HCT116 (cell line): ENCODE data around the gene LCOR. TPM values are rescaled to one million over a fixed set of nuclear protein-coding genes. Genes with fewer than 3 reads are reported as not detected.

Source experiments
- ATAC-seq: fragments of 200-7000 bp; cut with Tn5 transposase; 2 replicates; pipeline ENCODE4 v1.9.1; 2020; ENCODE audit warnings: mild to moderate bottlenecking, moderate library complexity
- BruUV-seq: library from RNA; stranded (reverse); fragments of 400-500 nt; replicated peaks from 2 replicates; lab custom pipeline; 2021; lab: Mats Ljungman, UMichigan
- CTCF ChIA-PET: fragments of 300-600 bp; sonication (Branson Sonifier 250); formaldehyde crosslinking; loops from one replicate; lab custom pipeline; 2021; ENCODE audit warnings: antibody characterized with exemption; lab: Charles Lee
- POLR2A ChIA-PET: fragments of 300-600, 350-600 bp; sonication (Branson Sonifier 250); formaldehyde crosslinking; loops from one replicate; lab custom pipeline; 2021; ENCODE audit warnings: antibody characterized with exemption; lab: Charles Lee
- RAD21 ChIA-PET, 2 experiments: fragments of 300-600 bp; sonication (Branson Sonifier 250); formaldehyde crosslinking; loops; one replicate each; lab custom pipeline; 2023; ENCODE audit warnings: low total read pairs in 2 of 2; ENCODE audit not compliant: uncharacterized antibody in 2 of 2, unreplicated experiment in 2 of 2, low non-redundant PET in 1 of 2; lab: Charles Lee
- DNase-seq: peaks from one replicate; pipeline ENCODE4 v3.0.0-alpha.2; 2010; ENCODE audit warnings: low read depth, low spot score
- H2AFZ ChIP-seq: fragments of 200-600 bp; shearing (Covaris generic), sonication (generic); 2 replicates; pipeline ENCODE4 v1.6.1; 2017; ENCODE audit warnings: low read depth, mixed run types, mixed read lengths, antibody characterized with exemption, low read length; ENCODE audit not compliant: poor library complexity, severe bottlenecking
- H3K27ac ChIP-seq: 2 replicates; pipeline ENCODE4 v1.5.1; 2012; ENCODE audit warnings: low read depth, low read length
- H3K27me3 ChIP-seq: fragments of 200-600 bp; sonication (generic); 2 replicates; pipeline ENCODE4 v1.6.1; 2016; ENCODE audit warnings: mixed run types, low read length, mixed read lengths; ENCODE audit not compliant: insufficient read depth
- H3K36me3 ChIP-seq, 2 experiments: fragments of 200-500 bp in 1 of 2; fragments of 200-600 bp in 1 of 2; sonication (Bioruptor generic) in 1 of 2; sonication (generic) in 1 of 2; 2 replicates each; pipeline versions ENCODE4 v1.5.1 to v1.6.1; 2014 to 2016; ENCODE audit warnings: low read length in 2 of 2, inconsistent platforms in 1 of 2, mixed read lengths in 1 of 2, mixed run types in 1 of 2; ENCODE audit not compliant: insufficient read depth in 2 of 2, control insufficient read depth in 1 of 2
- H3K4me1 ChIP-seq, 2 experiments: fragments of 200-600 bp in 1 of 2; sonication (generic) in 1 of 2; 2 replicates each; pipeline versions ENCODE4 v1.5.1 to v1.6.1; 2012 to 2017; ENCODE audit warnings: low read length in 2 of 2, inconsistent platforms in 1 of 2, mild to moderate bottlenecking in 1 of 2, mixed read lengths in 1 of 2, mixed run types in 1 of 2, moderate library complexity in 1 of 2; ENCODE audit not compliant: insufficient read depth in 2 of 2, control insufficient read depth in 1 of 2
- H3K4me2 ChIP-seq: fragments of 200-600 bp; sonication (generic); 2 replicates; pipeline ENCODE4 v1.6.1; 2017; ENCODE audit warnings: mixed run types, low read length, mixed read lengths
- H3K4me3 ChIP-seq, 2 experiments: fragments of 200-600 bp in 1 of 2; sonication (generic) in 1 of 2; replicated peaks in 1 of 2; 2 replicates each; pipeline ENCODE4 v1.5.1; 2011 to 2016; ENCODE audit warnings: low read length in 2 of 2, control low read depth in 1 of 2, low read depth in 1 of 2, mild to moderate bottlenecking in 1 of 2, mixed read lengths in 1 of 2, mixed run types in 1 of 2
- H3K79me2 ChIP-seq: fragments of 200-600 bp; sonication (generic); 2 replicates; pipeline ENCODE4 v1.6.1; 2017; ENCODE audit warnings: mild to moderate bottlenecking, mixed run types, low read length, moderate library complexity, mixed read lengths; ENCODE audit not compliant: insufficient read depth
- H3K9ac ChIP-seq: fragments of 200-600 bp; sonication (generic); 2 replicates; pipeline ENCODE4 v1.6.1; 2016; ENCODE audit warnings: low read length, mixed read lengths
- H3K9me2 ChIP-seq: fragments of 200-600 bp; sonication (generic), shearing (Covaris generic); 2 replicates; pipeline ENCODE4 v1.6.1; 2017; ENCODE audit warnings: mixed run types, mild to moderate bottlenecking, moderate library complexity; ENCODE audit not compliant: insufficient read depth
- H3K9me3 ChIP-seq, 2 experiments: fragments of 200-500 bp in 1 of 2; fragments of 200-600 bp in 1 of 2; sonication (Bioruptor generic) in 1 of 2; sonication (generic) in 1 of 2; 2 replicates each; pipeline ENCODE4 v1.6.1; 2014 to 2017; ENCODE audit warnings: low read length in 2 of 2, mixed read lengths in 2 of 2, inconsistent platforms in 1 of 2, low read depth in 1 of 2, mild to moderate bottlenecking in 1 of 2, mixed run types in 1 of 2, moderate library complexity in 1 of 2; ENCODE audit not compliant: control insufficient read depth in 1 of 2, insufficient read depth in 1 of 2
- H4K20me1 ChIP-seq: fragments of 200-600 bp; sonication (generic), shearing (Covaris generic); 2 replicates; pipeline ENCODE4 v1.6.1; 2017; ENCODE audit warnings: mixed run types, mild to moderate bottlenecking, moderate library complexity; ENCODE audit not compliant: insufficient read depth
- CBX3 ChIP-seq: IDR thresholded peaks from 2 replicates; pipeline ENCODE4 v1.6.1; 2012; ENCODE audit warnings: low read depth
- CEBPB ChIP-seq: IDR thresholded peaks from 2 replicates; pipeline ENCODE4 v1.6.1; 2012; ENCODE audit warnings: low read depth
- EGR1 ChIP-seq: IDR thresholded peaks from 2 replicates; pipeline ENCODE4 v1.6.1; 2012; ENCODE audit warnings: low read depth
- ELF1 ChIP-seq: IDR thresholded peaks from 2 replicates; pipeline ENCODE4 v1.6.1; 2012; ENCODE audit warnings: low read depth, borderline replicate concordance
- EZH2 ChIP-seq: fragments of 200-600 bp; sonication (generic); IDR thresholded peaks from 2 replicates; pipeline ENCODE4 v1.6.1; 2017; ENCODE audit warnings: antibody characterized with exemption, mixed run types
- EZH2phosphoT487 ChIP-seq: fragments of 200-600 bp; IDR thresholded peaks from 2 replicates; pipeline ENCODE4 v1.6.1; 2018; ENCODE audit warnings: antibody characterized with exemption, borderline replicate concordance
- FOSL1 ChIP-seq: IDR thresholded peaks from 2 replicates; pipeline ENCODE4 v1.6.1; 2012; ENCODE audit warnings: low read depth
- JUND ChIP-seq: IDR thresholded peaks from 2 replicates; pipeline ENCODE4 v1.6.1; 2012
- MAX ChIP-seq: IDR thresholded peaks from 2 replicates; pipeline ENCODE4 v1.6.1; 2012
- POLR2A ChIP-seq: IDR thresholded peaks from 2 replicates; pipeline ENCODE4 v1.7.0; 2011; ENCODE audit warnings: borderline replicate concordance; ENCODE audit not compliant: insufficient read depth, insufficient read length; ENCODE audit errors: extremely low read depth
- POLR2AphosphoS5 ChIP-seq: IDR thresholded peaks from 2 replicates; pipeline ENCODE4 v1.6.1; 2011; ENCODE audit warnings: mild to moderate bottlenecking, low read depth, low read length, moderate library complexity
- RAD21 ChIP-seq: IDR thresholded peaks from 2 replicates; pipeline ENCODE4 v1.6.1; 2012; ENCODE audit warnings: low read depth, mild to moderate bottlenecking
- REST ChIP-seq: IDR thresholded peaks from 2 replicates; pipeline ENCODE4 v1.6.1; 2012; ENCODE audit warnings: low read depth
- SRF ChIP-seq: IDR thresholded peaks from 2 replicates; pipeline ENCODE4 v1.6.1; 2012; ENCODE audit warnings: low read depth
- YY1 ChIP-seq: IDR thresholded peaks from 2 replicates; pipeline ENCODE4 v1.6.1; 2011; ENCODE audit warnings: low read length, low read depth, moderate library complexity, mild to moderate bottlenecking; ENCODE audit not compliant: insufficient replicate concordance; ENCODE audit errors: extremely low read depth
- ZBTB33 ChIP-seq: IDR thresholded peaks from 2 replicates; pipeline ENCODE4 v1.6.1; 2011; ENCODE audit warnings: mild to moderate bottlenecking, low read length, moderate library complexity; ENCODE audit not compliant: insufficient replicate concordance; ENCODE audit errors: extremely low read depth
- ZFX ChIP-seq: fragments of 450-650 bp; IDR thresholded peaks from 2 replicates; pipeline ENCODE4 v1.6.1; 2017
- ZNF274 ChIP-seq: fragments of 200-500 bp; sonication (Bioruptor generic); IDR thresholded peaks from 2 replicates; pipeline ENCODE4 v1.6.1; 2014; ENCODE audit warnings: mild to moderate bottlenecking, low read depth, low read length, inconsistent platforms
- intact Hi-C: fragments of 100-400 bp; cut with micrococcal nuclease; formaldehyde crosslinking; loops from 2 replicates; pipeline ENCODE4 v1.10.0; 2022
- total RNA-seq: library from RNA; stranded (reverse); gene quantifications from one replicate; pipeline ENCODE4 v1.2.1, GENCODE V29; 2021; ENCODE audit not compliant: unreplicated experiment
- TF ChIP-seq, protein P1 (sequence below), 3 experiments: fragments of 200-600 bp in 1 of 3; sonication (generic) in 1 of 3; IDR thresholded peaks in 2 of 3; conservative IDR thresholded peaks in 1 of 3; 2 replicates each; pipeline ENCODE4 v1.5.1; 2012 to 2017; ENCODE audit warnings: low read depth in 2 of 3, low read length in 2 of 3, antibody characterized with exemption in 1 of 3, borderline replicate concordance in 1 of 3, control low read depth in 1 of 3, mild to moderate bottlenecking in 1 of 3, mixed read lengths in 1 of 3, mixed run types in 1 of 3, moderate library complexity in 1 of 3; ENCODE audit not compliant: insufficient read depth in 1 of 3

Gene LCOR
- total RNA-seq, 1 experiment from 2014 or later = 59.9 TPM

DNA sequence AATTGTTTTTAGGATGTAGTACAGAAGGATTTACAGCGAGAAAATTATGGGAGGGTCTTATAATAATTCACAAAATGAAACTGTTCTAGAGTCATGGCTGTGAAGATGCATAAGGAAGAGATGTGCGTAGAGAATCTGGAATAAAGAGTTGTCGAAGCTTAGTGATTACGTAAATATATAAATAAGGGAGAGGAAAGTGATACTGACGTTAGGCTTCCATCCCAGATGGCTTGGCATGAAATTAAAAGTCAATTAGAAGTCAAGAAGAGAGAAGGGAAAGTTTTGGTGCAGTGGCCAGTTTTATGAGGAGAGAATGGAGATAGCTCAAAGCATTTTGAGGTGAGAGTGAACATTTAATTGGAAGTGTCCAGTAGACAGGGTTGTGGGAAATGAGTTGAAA lies 85.5 kb downstream of the LCOR start:
- CTCF ChIA-PET = no interaction called here
- Histone ChIP-seq H3K27me3 (no peaks in the 10 kb centered on the region), H3K27ac (no peak overlapping the region), H3K36me3 (no peaks in the 10 kb centered on the region), H3K4me1 (no peaks in the 10 kb centered on the region), H3K9me2 (no peaks in the 10 kb centered on the region), H3K79me2 (peaks cover 18% of the 10 kb centered on the region), H3K4me3 (no peak overlapping the region), H3K9ac (no peak overlapping the region), H3K9me3 (no peaks in the 10 kb centered on the region), H2AFZ (no peak overlapping the region)
- no TSS peak for BruUV-seq
- DNase-seq (no peak), ATAC-seq (no peak)
- RAD21 ChIA-PET = no interaction called here
- POLR2A ChIA-PET = no interaction called here
- intact Hi-C loops = loop anchor here (10.0 kb wide), 1 partner anchor 107 kb away; no protein-coding TSS in a partner anchor
- no peak for TF ChIP-seq CEBPB
- no peak for TF ChIP-seq RAD21
- no peak for TF ChIP-seq POLR2AphosphoS5
- no peak for TF ChIP-seq CBX3
- no peak for TF ChIP-seq YY1
- TF ChIP-seq EZH2phosphoT487 = no peak
- TF ChIP-seq ZFX = no peak
- TF ChIP-seq FOSL1 = no peak
- no peak for TF ChIP-seq ZBTB33
- no peak for TF ChIP-seq SRF
- TF ChIP-seq POLR2A = no peak
- TF ChIP-seq MAX = no peak
- TF ChIP-seq ELF1 = no peak
- TF ChIP-seq ZNF274 = no peak
- TF ChIP-seq EGR1 = no peak
- TF ChIP-seq EZH2 = no peak
- TF ChIP-seq, protein P1, sequence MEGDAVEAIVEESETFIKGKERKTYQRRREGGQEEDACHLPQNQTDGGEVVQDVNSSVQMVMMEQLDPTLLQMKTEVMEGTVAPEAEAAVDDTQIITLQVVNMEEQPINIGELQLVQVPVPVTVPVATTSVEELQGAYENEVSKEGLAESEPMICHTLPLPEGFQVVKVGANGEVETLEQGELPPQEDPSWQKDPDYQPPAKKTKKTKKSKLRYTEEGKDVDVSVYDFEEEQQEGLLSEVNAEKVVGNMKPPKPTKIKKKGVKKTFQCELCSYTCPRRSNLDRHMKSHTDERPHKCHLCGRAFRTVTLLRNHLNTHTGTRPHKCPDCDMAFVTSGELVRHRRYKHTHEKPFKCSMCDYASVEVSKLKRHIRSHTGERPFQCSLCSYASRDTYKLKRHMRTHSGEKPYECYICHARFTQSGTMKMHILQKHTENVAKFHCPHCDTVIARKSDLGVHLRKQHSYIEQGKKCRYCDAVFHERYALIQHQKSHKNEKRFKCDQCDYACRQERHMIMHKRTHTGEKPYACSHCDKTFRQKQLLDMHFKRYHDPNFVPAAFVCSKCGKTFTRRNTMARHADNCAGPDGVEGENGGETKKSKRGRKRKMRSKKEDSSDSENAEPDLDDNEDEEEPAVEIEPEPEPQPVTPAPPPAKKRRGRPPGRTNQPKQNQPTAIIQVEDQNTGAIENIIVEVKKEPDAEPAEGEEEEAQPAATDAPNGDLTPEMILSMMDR (IDR thresholded peaks at IDR 0.05 in 2 of 3, conservative IDR thresholded peaks at IDR 0.05 in 1 of 3; ENCODE audit: borderline replicate concordance in 1 of 3, insufficient read depth in 1 of 3, low read depth in 2 of 3, low read length in 2 of 3) = no peak
- TF ChIP-seq JUND = no peak
- TF ChIP-seq REST = no peak
- TF ChIP-seq, all 23 proteins: peak for 0
- H3K4me2 ChIP-seq = no peak overlapping the region
- H4K20me1 ChIP-seq = no peaks in the 10 kb centered on the region
